ENCODE measurements around the gene DCAF7. TPM values are rescaled to one million over a fixed set of nuclear protein-coding genes. Genes with fewer than 3 reads are reported as not detected.

Gene DCAF7
- total and polyA plus RNA-seq, 4 donors: 13.2 to 24.0 (median 15.0) TPM

DNA sequence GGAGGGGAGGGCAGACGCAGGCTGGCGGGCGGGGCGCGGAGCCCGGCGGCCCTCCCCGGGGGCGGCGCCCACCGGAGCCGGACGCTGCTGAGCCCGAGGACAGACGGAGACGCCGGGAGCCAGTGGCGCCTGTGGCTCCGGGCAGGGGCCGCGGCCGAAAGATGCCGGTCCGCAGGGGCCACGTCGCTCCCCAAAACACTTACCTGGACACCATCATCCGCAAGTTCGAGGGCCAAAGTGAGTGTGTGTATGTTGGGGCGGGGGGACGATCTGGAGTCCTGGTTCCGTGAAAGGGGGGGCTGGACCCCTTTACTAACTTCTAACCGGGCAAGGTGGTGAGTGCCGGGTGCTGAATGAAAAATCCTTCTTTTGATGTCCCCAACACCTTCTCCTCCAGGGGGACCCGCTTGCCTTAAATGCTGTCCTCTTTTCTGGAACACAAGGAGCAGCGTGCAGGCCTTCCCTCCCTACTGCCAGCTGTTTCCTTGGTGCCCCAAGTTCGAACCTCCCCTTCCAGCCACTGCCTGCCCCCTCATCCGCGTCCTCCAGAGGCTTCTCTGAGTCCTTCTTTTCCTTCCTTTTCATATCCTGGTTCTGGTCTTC lies 26.9 kb upstream of the DCAF7 start, which contains the start of gene KCNH6:
Gene KCNH6 (plus strand): TSS at position 106 of the 603 bp plus-strand sequence. CDS start 56 bp downstream, at position 162.
- Histone ChIP-seq H3K9ac (ENCODE audit: low read depth in 1 of 2, low read length in 2 of 2) (no peak within 1 kb of the TSS), H3K4me1 (ENCODE audit: control insufficient read depth in 4 of 4, insufficient read depth in 4 of 4, low read length in 3 of 4) (peaks cover 10 to 32% (median 23%) of the 10 kb centered on the region in 4 donors), H3K27me3 (ENCODE audit: control insufficient read depth in 4 of 4, insufficient read depth in 4 of 4, low read length in 3 of 4) (peaks cover 2 to 10% (median 6%) of the 10 kb centered on the region in 4 donors), H3K4me3 (ENCODE audit: low read depth in 1 of 3, low read length in 3 of 3) (peak within 1 kb of the TSS in 1 of 3 donors; percentile 18), H3K27ac (ENCODE audit: low read depth in 1 of 2, low read length in 2 of 2) (no peak within 1 kb of the TSS), H3K36me3 (ENCODE audit: control insufficient read depth in 4 of 4, insufficient read depth in 3 of 4, low read depth in 1 of 4, low read length in 3 of 4) (no peaks in the 10 kb centered on the region), H3K9me3 (ENCODE audit: control insufficient read depth in 4 of 4, low read length in 3 of 4) (no peaks in the 10 kb centered on the region)
- TF ChIP-seq TAF1 (conservative IDR thresholded peaks at IDR 0.05) (no peak), SP1 (IDR thresholded peaks at IDR 0.05) (no peak), FOXA2 (IDR thresholded peaks at IDR 0.05) (no peak), FOXA1 (IDR thresholded peaks at IDR 0.05) (no peak), YY1 (IDR thresholded peaks at IDR 0.05) (no peak), GABPA (IDR thresholded peaks at IDR 0.05 in 1 of 2, conservative IDR thresholded peaks at IDR 0.05 in 1 of 2) (no peak), EGR1 (IDR thresholded peaks at IDR 0.05; ENCODE audit: low read depth in 2 of 2) (no peak), HNF4A (conservative IDR thresholded peaks at IDR 0.05) (no peak), HNF4G (IDR thresholded peaks at IDR 0.05) (no peak), NR2F2 (IDR thresholded peaks at IDR 0.05) (no peak), RAD21 (IDR thresholded peaks at IDR 0.05) (no peak)
- TF ChIP-seq, protein P1, sequence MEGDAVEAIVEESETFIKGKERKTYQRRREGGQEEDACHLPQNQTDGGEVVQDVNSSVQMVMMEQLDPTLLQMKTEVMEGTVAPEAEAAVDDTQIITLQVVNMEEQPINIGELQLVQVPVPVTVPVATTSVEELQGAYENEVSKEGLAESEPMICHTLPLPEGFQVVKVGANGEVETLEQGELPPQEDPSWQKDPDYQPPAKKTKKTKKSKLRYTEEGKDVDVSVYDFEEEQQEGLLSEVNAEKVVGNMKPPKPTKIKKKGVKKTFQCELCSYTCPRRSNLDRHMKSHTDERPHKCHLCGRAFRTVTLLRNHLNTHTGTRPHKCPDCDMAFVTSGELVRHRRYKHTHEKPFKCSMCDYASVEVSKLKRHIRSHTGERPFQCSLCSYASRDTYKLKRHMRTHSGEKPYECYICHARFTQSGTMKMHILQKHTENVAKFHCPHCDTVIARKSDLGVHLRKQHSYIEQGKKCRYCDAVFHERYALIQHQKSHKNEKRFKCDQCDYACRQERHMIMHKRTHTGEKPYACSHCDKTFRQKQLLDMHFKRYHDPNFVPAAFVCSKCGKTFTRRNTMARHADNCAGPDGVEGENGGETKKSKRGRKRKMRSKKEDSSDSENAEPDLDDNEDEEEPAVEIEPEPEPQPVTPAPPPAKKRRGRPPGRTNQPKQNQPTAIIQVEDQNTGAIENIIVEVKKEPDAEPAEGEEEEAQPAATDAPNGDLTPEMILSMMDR (IDR thresholded peaks at IDR 0.05; ENCODE audit: low read depth, low read length, missing input control): no peak
- TF ChIP-seq, protein P2, sequence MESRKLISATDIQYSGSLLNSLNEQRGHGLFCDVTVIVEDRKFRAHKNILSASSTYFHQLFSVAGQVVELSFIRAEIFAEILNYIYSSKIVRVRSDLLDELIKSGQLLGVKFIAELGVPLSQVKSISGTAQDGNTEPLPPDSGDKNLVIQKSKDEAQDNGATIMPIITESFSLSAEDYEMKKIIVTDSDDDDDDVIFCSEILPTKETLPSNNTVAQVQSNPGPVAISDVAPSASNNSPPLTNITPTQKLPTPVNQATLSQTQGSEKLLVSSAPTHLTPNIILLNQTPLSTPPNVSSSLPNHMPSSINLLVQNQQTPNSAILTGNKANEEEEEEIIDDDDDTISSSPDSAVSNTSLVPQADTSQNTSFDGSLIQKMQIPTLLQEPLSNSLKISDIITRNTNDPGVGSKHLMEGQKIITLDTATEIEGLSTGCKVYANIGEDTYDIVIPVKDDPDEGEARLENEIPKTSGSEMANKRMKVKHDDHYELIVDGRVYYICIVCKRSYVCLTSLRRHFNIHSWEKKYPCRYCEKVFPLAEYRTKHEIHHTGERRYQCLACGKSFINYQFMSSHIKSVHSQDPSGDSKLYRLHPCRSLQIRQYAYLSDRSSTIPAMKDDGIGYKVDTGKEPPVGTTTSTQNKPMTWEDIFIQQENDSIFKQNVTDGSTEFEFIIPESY (IDR thresholded peaks at IDR 0.05): no peak
- TF ChIP-seq, protein P3, sequence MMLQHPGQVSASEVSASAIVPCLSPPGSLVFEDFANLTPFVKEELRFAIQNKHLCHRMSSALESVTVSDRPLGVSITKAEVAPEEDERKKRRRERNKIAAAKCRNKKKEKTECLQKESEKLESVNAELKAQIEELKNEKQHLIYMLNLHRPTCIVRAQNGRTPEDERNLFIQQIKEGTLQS (IDR thresholded peaks at IDR 0.05): no peak
- TF ChIP-seq, protein P4, sequence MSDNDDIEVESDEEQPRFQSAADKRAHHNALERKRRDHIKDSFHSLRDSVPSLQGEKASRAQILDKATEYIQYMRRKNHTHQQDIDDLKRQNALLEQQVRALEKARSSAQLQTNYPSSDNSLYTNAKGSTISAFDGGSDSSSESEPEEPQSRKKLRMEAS (IDR thresholded peaks at IDR 0.05): no peak
- TF ChIP-seq, protein P5, sequence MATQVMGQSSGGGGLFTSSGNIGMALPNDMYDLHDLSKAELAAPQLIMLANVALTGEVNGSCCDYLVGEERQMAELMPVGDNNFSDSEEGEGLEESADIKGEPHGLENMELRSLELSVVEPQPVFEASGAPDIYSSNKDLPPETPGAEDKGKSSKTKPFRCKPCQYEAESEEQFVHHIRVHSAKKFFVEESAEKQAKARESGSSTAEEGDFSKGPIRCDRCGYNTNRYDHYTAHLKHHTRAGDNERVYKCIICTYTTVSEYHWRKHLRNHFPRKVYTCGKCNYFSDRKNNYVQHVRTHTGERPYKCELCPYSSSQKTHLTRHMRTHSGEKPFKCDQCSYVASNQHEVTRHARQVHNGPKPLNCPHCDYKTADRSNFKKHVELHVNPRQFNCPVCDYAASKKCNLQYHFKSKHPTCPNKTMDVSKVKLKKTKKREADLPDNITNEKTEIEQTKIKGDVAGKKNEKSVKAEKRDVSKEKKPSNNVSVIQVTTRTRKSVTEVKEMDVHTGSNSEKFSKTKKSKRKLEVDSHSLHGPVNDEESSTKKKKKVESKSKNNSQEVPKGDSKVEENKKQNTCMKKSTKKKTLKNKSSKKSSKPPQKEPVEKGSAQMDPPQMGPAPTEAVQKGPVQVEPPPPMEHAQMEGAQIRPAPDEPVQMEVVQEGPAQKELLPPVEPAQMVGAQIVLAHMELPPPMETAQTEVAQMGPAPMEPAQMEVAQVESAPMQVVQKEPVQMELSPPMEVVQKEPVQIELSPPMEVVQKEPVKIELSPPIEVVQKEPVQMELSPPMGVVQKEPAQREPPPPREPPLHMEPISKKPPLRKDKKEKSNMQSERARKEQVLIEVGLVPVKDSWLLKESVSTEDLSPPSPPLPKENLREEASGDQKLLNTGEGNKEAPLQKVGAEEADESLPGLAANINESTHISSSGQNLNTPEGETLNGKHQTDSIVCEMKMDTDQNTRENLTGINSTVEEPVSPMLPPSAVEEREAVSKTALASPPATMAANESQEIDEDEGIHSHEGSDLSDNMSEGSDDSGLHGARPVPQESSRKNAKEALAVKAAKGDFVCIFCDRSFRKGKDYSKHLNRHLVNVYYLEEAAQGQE (IDR thresholded peaks at IDR 0.05): no peak
- WGBS: 15% methylated on average over 38 of the region's 38 CpGs
- no peak for DNase-seq (ENCODE audit: low spot score)
